Activated naive CD8-positive, alpha-beta T cell treated with anti-CD3 and anti-CD28 coated beads for 36 hours (primary cell): Measurements from ENCODE around the gene C2orf49. TPM values are rescaled to one million over a fixed set of nuclear protein-coding genes. Genes with fewer than 3 reads are reported as not detected.

Experiments used
- DNase-seq: peaks from one replicate; pipeline ENCODE4 v3.0.0; 2021
- H3K27ac Mint-ChIP-seq: one replicate; pipeline ENCODE4 v1.8.0; 2022; ENCODE audit warnings: mild to moderate bottlenecking, moderate library complexity, mixed read lengths
- H3K27me3 Mint-ChIP-seq: one replicate; pipeline ENCODE4 v1.8.0; 2022; ENCODE audit warnings: mild to moderate bottlenecking, mixed read lengths
- H3K36me3 Mint-ChIP-seq: one replicate; pipeline ENCODE4 v1.8.0; 2021; ENCODE audit warnings: mild to moderate bottlenecking, mixed read lengths
- H3K4me1 Mint-ChIP-seq: one replicate; pipeline ENCODE4 v1.8.0; 2021; ENCODE audit warnings: mixed read lengths
- H3K4me3 Mint-ChIP-seq: one replicate; pipeline ENCODE4 v1.8.0; 2022; ENCODE audit warnings: mild to moderate bottlenecking, moderate library complexity, mixed read lengths
- H3K9me3 Mint-ChIP-seq: one replicate; pipeline ENCODE4 v1.8.0; 2022; ENCODE audit warnings: mixed read lengths
- total RNA-seq, 2 experiments: library from RNA; stranded (reverse); gene quantifications; one replicate each; pipeline ENCODE4 v1.2.3, GENCODE V29; 2021

C2orf49 gene
- total RNA-seq, 2 experiments from 2014 or later = 19.0 to 22.4 TPM

- Mint-ChIP-seq H3K4me1 (peaks cover 11% of the 10 kb centered on the region), H3K27me3 (peaks cover 4% of the 10 kb centered on the region), H3K27ac (no peak overlapping the region), H3K36me3 (peaks cover 2% of the 10 kb centered on the region), H3K4me3 (no peak overlapping the region), H3K9me3 (no peaks in the 10 kb centered on the region)
- no peak for DNase-seq
Observed at GRCh38 chr2:105393373-105394055, 56.2 kb downstream of the C2orf49 start.

DNA sequence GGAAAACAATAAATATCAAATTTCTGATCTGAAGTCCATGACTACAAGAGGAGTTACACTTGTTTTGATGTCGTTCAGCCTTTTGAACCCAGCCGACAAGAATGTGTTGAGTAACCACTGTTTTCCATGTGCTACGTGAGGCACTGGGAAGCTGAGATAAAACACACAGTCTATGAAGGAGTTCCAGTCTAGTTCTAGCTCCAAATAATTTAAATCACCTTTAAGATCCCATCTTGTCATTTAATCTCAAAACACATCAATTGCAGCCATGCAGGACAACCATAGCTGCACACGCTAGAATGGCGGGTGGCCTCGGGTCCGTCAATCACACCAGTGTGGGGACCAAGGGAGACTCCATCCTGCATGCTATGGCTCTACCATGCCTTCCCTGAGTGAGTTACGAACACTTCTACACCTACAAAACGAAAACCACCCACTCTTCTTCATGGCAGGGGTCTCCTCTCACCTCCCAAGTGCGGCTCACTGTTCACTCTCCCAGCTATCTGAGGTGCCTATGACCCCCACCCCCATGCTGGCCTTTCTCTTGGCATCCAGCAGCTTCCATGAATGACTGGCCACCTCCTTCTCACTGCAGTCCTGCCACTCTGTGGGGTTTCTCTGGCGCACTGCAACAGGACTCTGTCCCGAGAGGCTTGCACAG, 57.7 kb downstream of the C2orf49 start:
- Mint-ChIP-seq H3K9me3 (no peaks in the 10 kb centered on the region), H3K36me3 (peaks cover 2% of the 10 kb centered on the region), H3K4me1 (peaks cover 11% of the 10 kb centered on the region), H3K4me3 (no peak overlapping the region), H3K27ac (no peak overlapping the region), H3K27me3 (peaks cover 13% of the 10 kb centered on the region)
- DNase-seq = no peak

- H3K36me3 Mint-ChIP-seq = peaks cover 2% of the 10 kb centered on the region
- peaks cover 13% of the 10 kb centered on the region for H3K27me3 Mint-ChIP-seq
- H3K27ac Mint-ChIP-seq = no peak overlapping the region
- no peaks in the 10 kb centered on the region for H3K9me3 Mint-ChIP-seq
- H3K4me3 Mint-ChIP-seq = no peak overlapping the region
- peaks cover 11% of the 10 kb centered on the region for H3K4me1 Mint-ChIP-seq
- DNase-seq = no peak
Observed at GRCh38 chr2:105395691-105396090, 58.4 kb downstream of the C2orf49 start.

GRCh38 chr2:105396254-105397024, 59.1 kb downstream of the C2orf49 start:
- peaks cover 11% of the 10 kb centered on the region for H3K4me1 Mint-ChIP-seq
- H3K36me3 Mint-ChIP-seq = peaks cover 2% of the 10 kb centered on the region
- DNase-seq = peak; percentile 57
- H3K9me3 Mint-ChIP-seq = no peaks in the 10 kb centered on the region
- H3K27ac Mint-ChIP-seq = no peak overlapping the region
- H3K4me3 Mint-ChIP-seq = no peak overlapping the region
- peaks cover 13% of the 10 kb centered on the region for H3K27me3 Mint-ChIP-seq

GRCh38 chr2:105397025-105397722, 59.8 kb downstream of the C2orf49 start:
- peaks cover 11% of the 10 kb centered on the region for H3K4me1 Mint-ChIP-seq
- H3K4me3 Mint-ChIP-seq = no peak overlapping the region
- no peak overlapping the region for H3K27ac Mint-ChIP-seq
- H3K36me3 Mint-ChIP-seq = peaks cover 2% of the 10 kb centered on the region
- DNase-seq = no peak
- no peaks in the 10 kb centered on the region for H3K9me3 Mint-ChIP-seq
- peaks cover 17% of the 10 kb centered on the region for H3K27me3 Mint-ChIP-seq

DNA sequence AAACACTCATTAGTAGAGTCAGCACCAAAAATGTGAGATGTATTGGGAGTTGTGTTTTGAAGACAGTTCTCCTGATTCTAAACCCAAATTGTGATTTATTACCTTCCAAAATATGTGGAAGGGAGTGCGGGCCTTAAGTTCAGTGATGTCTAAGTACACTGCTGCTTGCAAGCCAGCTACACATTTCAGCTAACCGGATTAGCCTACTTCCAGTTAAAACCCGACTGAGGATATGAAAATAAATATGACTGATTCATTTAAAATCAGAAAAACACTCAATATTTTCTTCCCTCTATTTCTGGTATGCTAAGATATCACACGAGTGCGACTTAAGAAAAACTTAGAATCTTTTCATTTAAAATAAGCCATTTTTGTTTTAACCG, 60.6 kb downstream of the C2orf49 start:
- peaks cover 2% of the 10 kb centered on the region for H3K36me3 Mint-ChIP-seq
- DNase-seq = no peak
- H3K27me3 Mint-ChIP-seq = peaks cover 17% of the 10 kb centered on the region
- peak overlapping the region; percentile 81 for H3K4me3 Mint-ChIP-seq
- H3K4me1 Mint-ChIP-seq = peaks cover 11% of the 10 kb centered on the region
- peak overlapping the region; percentile 40 for H3K27ac Mint-ChIP-seq
- no peaks in the 10 kb centered on the region for H3K9me3 Mint-ChIP-seq

GRCh38 chr2:105398336-105399206, 61.2 kb downstream of the C2orf49 start, which contains the start of gene FHL2:
Gene FHL2, minus strand, starts transcription at chr2:105399051. Its CDS starts 12,535 bp downstream, at chr2:105386516.
- H3K36me3 Mint-ChIP-seq = peaks cover 2% of the 10 kb centered on the region
- H3K4me1 Mint-ChIP-seq = peaks cover 11% of the 10 kb centered on the region
- peaks cover 17% of the 10 kb centered on the region for H3K27me3 Mint-ChIP-seq
- H3K4me3 Mint-ChIP-seq = peak within 1 kb of the TSS; percentile 81
- peak; percentile 80 for DNase-seq
- H3K9me3 Mint-ChIP-seq = no peaks in the 10 kb centered on the region
- peak within 1 kb of the TSS; percentile 40 for H3K27ac Mint-ChIP-seq

Other genes with a start within 250 kb of the C2orf49 start
- gene GPR45, start 95.8 kb upstream of the C2orf49 start, total RNA-seq = not detected
- 10 to 100 TPM; 28.7 to 30.1 TPM for gene TGFBRAP1, start 7.8 kb upstream of the C2orf49 start, total RNA-seq
- gene FHL2, start 61.5 kb downstream of the C2orf49 start, total RNA-seq = 1 to 10 TPM; 4.7 to 5.1 TPM